ENCODE measurements around the gene TFAP2B. TPM values are rescaled to one million over a fixed set of nuclear protein-coding genes. Genes with fewer than 3 reads are reported as not detected.

Gene TFAP2B
- total RNA-seq, 1 experiment from 2014 or later: 0.56 TPM

GRCh38 chr6:50891290-50891689 lies 72.6 kb downstream of the TFAP2B start:
- no peak for DNase-seq (ENCODE audit: low spot score)
- intact Hi-C loops (cut with micrococcal nuclease; ENCODE audit: unreplicated experiment): no loop called here
- CTCF ChIA-PET: no interaction called here
- no TSS peak for BruUV-seq (replicated peaks)
- no peak overlapping the region for H3K27ac ChIP-seq (ENCODE audit: low read depth, low read length, poor library complexity, severe bottlenecking)
- no peak for TF ChIP-seq CTCF (conservative IDR thresholded peaks at IDR 0.05; ENCODE audit: low read depth, low read length)
- TF ChIP-seq EZH2 (IDR thresholded peaks at IDR 0.05; ENCODE audit: borderline replicate concordance, low read depth, low read length, poor library complexity, severe bottlenecking): no peak
- no peaks in the 10 kb centered on the region for H3K27me3 ChIP-seq (replicated peaks; ENCODE audit: insufficient read depth, low read depth, low read length, poor library complexity)
- H3K4me1 ChIP-seq (ENCODE audit: insufficient read depth, low read length, poor library complexity, severe bottlenecking): no peaks in the 10 kb centered on the region
- no peaks in the 10 kb centered on the region for H3K36me3 ChIP-seq (ENCODE audit: insufficient read depth, low read length, poor library complexity, severe bottlenecking)
- no peak overlapping the region for H3K4me3 ChIP-seq (ENCODE audit: low read depth, low read length, poor library complexity, severe bottlenecking)
- POLR2A ChIA-PET (ENCODE audit: low non-redundant PET): no interaction called here
- H3K9me3 ChIP-seq (ENCODE audit: low read depth, low read length, poor library complexity, severe bottlenecking): peaks cover 3% of the 10 kb centered on the region

Other genes starting within 250 kb of the TFAP2B start
- gene TFAP2D, start 105.3 kb upstream of the TFAP2B start, total RNA-seq (2021): not detected in 2 replicates

All from A673 (cell line).